K562 (cell line): ENCODE results near the gene COQ5. TPM values are rescaled to one million over a fixed set of nuclear protein-coding genes. Genes with fewer than 3 reads are reported as not detected.

Source experiments
- CEBPB ChIP-seq: fragments of 450-650 bp; IDR thresholded peaks from 2 replicates; pipeline ENCODE4 v1.6.1; 2016; ENCODE audit warnings: missing genetic modification characterization, missing compliant biosample characterization
- CGGBP1 ChIP-seq: fragments of 250-450 bp; sonication (Bioruptor Pico); IDR thresholded peaks from 2 replicates; pipeline ENCODE4 v1.9.0; 2021; ENCODE audit warnings: mild to moderate bottlenecking
- ELF4 ChIP-seq: fragments of 450-650 bp; formaldehyde crosslinking; IDR thresholded peaks from 2 replicates; pipeline ENCODE4 v1.4.0; 2022; ENCODE audit warnings: missing genetic modification characterization
- FOXM1 ChIP-seq, 2 experiments: fragments of 450-650 bp in 1 of 2; sonication (generic) in 1 of 2; formaldehyde crosslinking in 1 of 2; IDR thresholded peaks; 2 replicates each; pipeline versions ENCODE4 v1.6.1 to v1.9.0; 2017 to 2022; ENCODE audit warnings: low read depth in 2 of 2, mild to moderate bottlenecking in 2 of 2, missing genetic modification reagents in 1 of 2, moderate library complexity in 1 of 2
- GTF3C2 ChIP-seq: IDR thresholded peaks from 3 replicates; pipeline ENCODE4 v1.6.1; 2011; ENCODE audit warnings: borderline replicate concordance, mild to moderate bottlenecking, moderate library complexity; ENCODE audit not compliant: insufficient read length; ENCODE audit errors: extremely low read depth
- KDM2B ChIP-seq: fragments of 250-450 bp; sonication (Bioruptor Pico); IDR thresholded peaks from 2 replicates; pipeline ENCODE4 v1.8.0; 2021; ENCODE audit warnings: mild to moderate bottlenecking, moderate library complexity
- KDM5B ChIP-seq: fragments of 200-600 bp; sonication (generic); IDR thresholded peaks from 2 replicates; pipeline ENCODE4 v1.6.1; 2012; ENCODE audit warnings: low read depth, mild to moderate bottlenecking, moderate library complexity, low read length, control low read depth, inconsistent platforms; ENCODE audit not compliant: insufficient replicate concordance
- MYBL2 ChIP-seq, 2 experiments: fragments of 450-650 bp in 1 of 2; sonication (generic) in 1 of 2; formaldehyde crosslinking in 1 of 2; IDR thresholded peaks; 2 replicates each; pipeline versions ENCODE4 v1.6.1 to v1.8.1; 2017 to 2022; ENCODE audit warnings: borderline replicate concordance in 1 of 2, inconsistent platforms in 1 of 2, low read depth in 1 of 2, mild to moderate bottlenecking in 1 of 2, missing genetic modification reagents in 1 of 2, moderate library complexity in 1 of 2
- MYC ChIP-seq, 2 experiments: fragments of 250-450 bp in 1 of 2; sonication (Bioruptor Pico) in 1 of 2; IDR thresholded peaks; 2 replicates each; pipeline versions ENCODE4 v1.5.1 to v1.6.1; 2012 to 2021; ENCODE audit warnings: low read depth in 2 of 2, borderline replicate concordance in 1 of 2, improper control_type of control experiment in 1 of 2, low read length in 1 of 2, mild to moderate bottlenecking in 1 of 2, moderate library complexity in 1 of 2
- RBFOX2 ChIP-seq: fragments of 200-400 bp; formaldehyde crosslinking; IDR thresholded peaks from 2 replicates; pipeline ENCODE4 v1.6.1; 2017; ENCODE audit warnings: low read depth, mild to moderate bottlenecking, low read length, moderate library complexity
- SIN3A ChIP-seq, 2 experiments: fragments of 150-350 bp in 1 of 2; IDR thresholded peaks; 2 replicates each; pipeline ENCODE4 v1.6.1; 2011 to 2016; ENCODE audit warnings: borderline replicate concordance in 2 of 2, low read depth in 2 of 2, low read length in 2 of 2, mild to moderate bottlenecking in 2 of 2, moderate library complexity in 2 of 2; ENCODE audit not compliant: control insufficient read depth in 1 of 2
- TAF9B ChIP-seq: fragments of 450-650 bp; IDR thresholded peaks from 2 replicates; pipeline ENCODE4 v1.6.1; 2018; ENCODE audit warnings: mild to moderate bottlenecking; ENCODE audit not compliant: partially characterized antibody
- TFAP4 ChIP-seq: sonication (generic); formaldehyde crosslinking; IDR thresholded peaks from 2 replicates; pipeline ENCODE4 v1.8.0; 2022; ENCODE audit warnings: missing genetic modification reagents, mild to moderate bottlenecking, moderate library complexity, borderline replicate concordance
- ZBTB33 ChIP-seq: sonication (generic); formaldehyde crosslinking; IDR thresholded peaks from 2 replicates; pipeline ENCODE4 v1.8.1; 2023; ENCODE audit warnings: mild to moderate bottlenecking, missing genetic modification reagents
- ZFP36 ChIP-seq: fragments of 150-350 bp; IDR thresholded peaks from 2 replicates; pipeline ENCODE4 v1.6.1; 2018; ENCODE audit warnings: low read length, low read depth; ENCODE audit not compliant: partially characterized antibody
- ZNF239 ChIP-seq: fragments of 250-450 bp; sonication (Bioruptor Pico); IDR thresholded peaks from 2 replicates; pipeline ENCODE4 v1.4.0; 2020; ENCODE audit warnings: mild to moderate bottlenecking
- ZNF639 ChIP-seq, 2 experiments: fragments of 200-800 bp in 1 of 2; sonication (Bioruptor generic) in 1 of 2; sonication (generic) in 1 of 2; formaldehyde crosslinking in 1 of 2; IDR thresholded peaks in 1 of 2; conservative IDR thresholded peaks in 1 of 2; 2 replicates each; pipeline versions ENCODE4 v1.5.0 to v1.6.1; 2016 to 2020; ENCODE audit warnings: missing compliant biosample characterization in 1 of 2, missing genetic modification characterization in 1 of 2, missing genetic modification reagents in 1 of 2
- polyA plus RNA-seq, 8 experiments: library from polyadenylated mRNA; depleted of rRNA in 4 of 8; stranded (reverse) in 5 of 8; unstranded in 3 of 8; fragments of >200 nt; fragmentation: Nextera tagmentation in 2 of 8; fragmentation: Illumina TruSeq in 1 of 8; extraction: Ambion mirVana in 2 of 8; extraction: Trizol in 1 of 8; gene quantifications; 2 replicates each; pipeline versions ENCODE4 v1.2.1 to v1.2.3, GENCODE V29; 2011 to 2014; ENCODE audit warnings: inconsistent platforms in 1 of 8, missing spikeins in 1 of 8
- total RNA-seq, 7 experiments: library from RNA; depleted of rRNA in 6 of 7; stranded (reverse); fragments of >200 nt in 6 of 7; fragmentation: Illumina TruSeq in 2 of 7; extraction: Trizol in 2 of 7; gene quantifications; 2 replicates each; pipeline versions ENCODE4 v1.2.1 to v1.2.3, GENCODE V29; 2011 to 2021; ENCODE audit warnings: low replicate concordance in 1 of 7

Gene COQ5
- total and polyA plus RNA-seq, 9 of the 15 experiments (the other 6 are each of a cell fraction or from before 2014, with no cell fraction given): 19.2 to 59.7 (median 30.4) TPM

GRCh38 chr12:120488057-120488640 lies 40.8 kb downstream of the COQ5 start (continued):
- TF ChIP-seq ZBTB33 (no peak), TFAP4 (CRISPR knock-in tag) (no peak), ZNF639 (CRISPR knock-in tag; conservative IDR thresholded peaks at IDR 0.05 in 1 of 2, IDR thresholded peaks at IDR 0.05 in 1 of 2) (no peak), MYC (IDR thresholded peaks at IDR 0.05; ENCODE audit: low read depth, low read length) (0 out of 2 replicates have a peak, but pooled peaks have one; percentile 3), MYC (CRISPR knock-in tag; IDR thresholded peaks at IDR 0.05; ENCODE audit: borderline replicate concordance, low read depth) (no peak), TAF9B (no peak), MYBL2 (IDR thresholded peaks at IDR 0.05; ENCODE audit: low read depth) (no peak), MYBL2 (CRISPR knock-in tag; IDR thresholded peaks at IDR 0.05; ENCODE audit: borderline replicate concordance) (no peak), FOXM1 (IDR thresholded peaks at IDR 0.05; ENCODE audit: low read depth) (no peak), FOXM1 (CRISPR knock-in tag; IDR thresholded peaks at IDR 0.05; ENCODE audit: low read depth) (no peak), RBFOX2 (no peak), ZFP36 (no peak), KDM5B (no peak), KDM2B (CRISPR knock-in tag) (no peak), GTF3C2 (no peak), SIN3A (IDR thresholded peaks at IDR 0.05; ENCODE audit: borderline replicate concordance in 2 of 2, control insufficient read depth in 1 of 2, low read depth in 2 of 2, low read length in 2 of 2) (no peak), CGGBP1 (CRISPR knock-in tag) (no peak), ELF4 (0 out of 2 replicates have a peak, but pooled peaks have one; percentile 62), ZNF239 (no peak), CEBPB (tag) (no peak)
